ENCODE measurements around the gene KIDINS220.

Gene KIDINS220

GRCh38 chr2:8685697-8686358 is 151.6 kb downstream of the KIDINS220 start:
- DNase-seq = peak; percentile 16

DNA sequence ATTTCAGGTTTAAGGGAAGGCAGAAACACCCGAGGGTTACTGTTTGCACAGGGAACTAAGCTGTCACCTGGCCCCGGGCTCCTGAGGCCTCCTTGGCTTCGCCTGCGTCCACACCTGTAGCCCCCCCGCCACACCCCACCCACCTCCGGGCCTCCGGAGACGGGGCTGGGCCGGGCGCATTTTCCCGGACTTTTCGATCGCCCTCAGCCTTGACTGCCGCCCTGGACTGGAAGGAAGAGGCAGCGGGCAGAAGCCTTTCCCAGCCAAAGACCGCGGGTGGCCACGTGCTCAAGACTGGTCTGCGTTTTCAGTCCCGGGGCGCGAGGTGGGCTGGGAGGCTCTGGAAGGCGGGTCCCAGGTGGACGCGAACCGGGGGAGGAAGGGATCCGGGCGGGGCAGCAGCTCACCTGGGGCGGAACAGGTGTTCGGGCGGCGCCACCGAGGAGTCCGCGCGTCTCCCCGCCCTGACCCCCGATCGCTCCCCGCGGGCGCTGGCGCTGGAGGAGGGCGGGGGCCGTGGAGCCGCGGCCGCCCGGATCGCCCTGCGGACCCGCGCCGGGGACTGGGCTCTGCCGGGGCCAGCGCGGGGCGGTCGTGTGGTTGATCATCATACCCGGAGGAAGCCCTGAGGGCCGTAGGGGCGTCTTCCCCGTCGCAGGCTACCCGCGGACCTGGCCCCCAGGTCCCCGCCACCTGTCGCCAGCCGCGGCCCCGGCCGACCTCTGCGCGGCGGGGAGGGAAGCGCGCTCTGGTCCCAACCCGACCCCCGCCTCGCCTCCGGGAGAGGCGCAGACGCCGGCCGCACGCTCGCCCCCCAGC is 152.3 kb downstream of the KIDINS220 start:
- DNase-seq = no peak

DNA sequence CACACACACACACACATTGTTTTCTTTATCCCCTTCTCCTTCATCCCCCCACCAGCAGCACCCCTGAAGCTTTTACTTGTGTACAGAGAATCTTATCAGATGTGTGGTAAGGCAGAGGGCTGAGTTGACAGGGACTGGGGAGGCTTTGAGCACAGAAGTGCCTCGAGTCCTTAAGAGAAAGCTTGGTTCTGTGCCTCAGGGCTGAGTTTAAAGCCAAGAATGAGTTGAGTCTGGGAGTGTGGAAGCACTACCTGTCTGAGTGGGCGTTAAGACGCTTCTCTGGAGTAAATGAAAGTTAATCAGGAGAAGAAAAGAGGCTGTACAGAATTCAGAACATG is 152.9 kb downstream of the KIDINS220 start:
- DNase-seq = no peak

GRCh38 chr2:8682719-8683667 is 154.4 kb downstream of the KIDINS220 start:
- DNase-seq = no peak

DNA sequence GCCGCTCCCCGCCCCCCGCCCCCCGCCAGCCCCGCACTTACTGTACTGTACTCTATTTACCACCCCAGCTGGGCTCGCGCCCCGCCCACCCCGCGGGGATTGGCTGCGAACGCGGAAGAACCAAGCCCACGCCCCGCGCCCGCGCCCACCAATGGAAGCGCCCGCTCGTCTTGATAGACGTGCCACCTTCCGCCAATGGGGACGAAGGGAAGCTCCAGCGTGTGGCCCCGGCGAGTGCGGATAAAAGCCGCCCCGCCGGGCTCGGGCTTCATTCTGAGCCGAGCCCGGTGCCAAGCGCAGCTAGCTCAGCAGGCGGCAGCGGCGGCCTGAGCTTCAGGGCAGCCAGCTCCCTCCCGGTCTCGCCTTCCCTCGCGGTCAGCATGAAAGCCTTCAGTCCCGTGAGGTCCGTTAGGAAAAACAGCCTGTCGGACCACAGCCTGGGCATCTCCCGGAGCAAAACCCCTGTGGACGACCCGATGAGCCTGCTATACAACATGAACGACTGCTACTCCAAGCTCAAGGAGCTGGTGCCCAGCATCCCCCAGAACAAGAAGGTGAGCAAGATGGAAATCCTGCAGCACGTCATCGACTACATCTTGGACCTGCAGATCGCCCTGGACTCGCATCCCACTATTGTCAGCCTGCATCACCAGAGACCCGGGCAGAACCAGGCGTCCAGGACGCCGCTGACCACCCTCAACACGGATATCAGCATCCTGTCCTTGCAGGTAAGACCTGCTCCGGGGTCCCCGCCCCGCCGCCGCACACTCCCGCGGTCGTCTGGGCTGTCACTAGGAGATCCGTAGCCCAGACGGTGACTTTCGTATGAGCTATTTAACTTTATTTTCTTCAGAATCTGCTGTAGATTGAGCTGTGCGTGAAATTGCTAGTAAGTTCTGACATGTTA is 155.4 kb downstream of the KIDINS220 start, which contains the start of gene ID2:
ID2 (plus strand) TSS at position 271 of the 907 bp plus-strand sequence; CDS start at position 381, 110 bp downstream.
- peak; percentile 87 for DNase-seq

- DNase-seq = peak; percentile 52
These were observed 156.3 kb downstream of the KIDINS220 start for GRCh38 chr2:8680822-8681760.

DNA sequence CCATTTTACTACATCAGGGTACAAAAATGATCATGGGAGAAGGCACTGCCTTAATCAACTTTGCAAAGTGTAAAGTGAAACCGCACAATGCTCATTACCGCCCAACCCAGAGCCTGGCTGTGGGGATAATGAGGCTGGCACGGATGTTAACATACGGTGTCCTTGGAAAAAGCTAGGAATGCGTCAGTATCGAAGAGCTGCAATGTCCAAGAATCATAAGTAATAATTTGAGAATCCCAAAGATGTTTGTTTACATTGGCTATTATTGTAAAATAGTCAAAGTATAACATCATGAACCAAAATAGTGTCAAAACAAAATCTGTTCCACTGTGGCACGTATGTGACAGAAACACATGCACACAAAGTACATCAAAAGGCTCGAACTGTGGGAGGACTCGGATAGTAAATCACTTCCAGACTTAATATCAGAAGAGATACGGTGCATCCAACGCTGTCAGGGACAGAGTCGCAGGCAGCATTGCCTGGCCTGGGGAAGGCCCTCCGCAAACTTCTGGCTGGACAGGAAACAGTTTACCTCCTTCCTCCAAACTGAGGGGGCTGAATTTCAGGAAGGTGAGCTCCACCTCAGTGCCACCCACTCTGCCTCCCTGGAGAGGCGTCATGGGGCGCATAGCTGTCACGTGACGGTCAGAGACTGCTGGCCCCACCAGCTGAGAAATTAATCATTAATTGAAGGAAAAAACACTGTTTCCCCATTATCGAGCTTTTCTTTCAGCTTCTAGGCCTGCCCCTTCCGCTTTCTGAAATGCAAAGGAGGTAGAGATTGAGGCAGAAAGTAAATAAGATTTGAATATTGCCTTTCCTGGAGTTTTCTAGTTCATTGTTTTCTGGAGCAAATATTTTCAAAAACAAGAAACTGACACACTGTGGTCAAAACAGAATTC is 157.3 kb downstream of the KIDINS220 start:
- DNase-seq = peak; percentile 37

DNA sequence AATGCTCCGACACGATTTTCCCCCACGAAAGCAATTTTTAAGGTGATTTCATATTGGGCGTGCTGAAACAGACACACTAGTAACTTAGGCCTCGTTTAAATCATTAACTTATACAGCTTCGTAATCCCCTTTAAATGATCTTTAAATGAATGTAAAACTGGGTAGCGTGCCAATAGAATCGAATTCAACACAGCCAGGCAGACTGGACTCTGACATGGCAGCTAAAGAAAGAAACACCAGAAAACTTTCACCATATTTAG is 157.9 kb downstream of the KIDINS220 start:
- DNase-seq = no peak

Data from NCI-H1048 (cell line).